LHCN-M2 (cell line): ENCODE data around the gene ASPRV1. TPM values are rescaled to one million over a fixed set of nuclear protein-coding genes. Genes with fewer than 3 reads are reported as not detected.

Source experiments
- DNase-seq: peaks from one replicate; pipeline ENCODE4 v3.0.0-alpha.2; 2012; ENCODE audit warnings: low read depth
- total RNA-seq: library from RNA; depleted of rRNA; stranded (reverse); fragments of >200 nt; gene quantifications from 2 replicates; pipeline ENCODE4 v1.2.3, GENCODE V29; 2014

Gene ASPRV1
- total RNA-seq, 1 experiment from 2014 or later: 0.34 TPM

GRCh38 chr2:69989009-69989408 lies 27.6 kb upstream of the ASPRV1 start:
- DNase-seq: no peak

GRCh38 chr2:69988086-69988635 lies 26.7 kb upstream of the ASPRV1 start:
- no peak for DNase-seq

GRCh38 chr2:69986691-69987090 lies 25.3 kb upstream of the ASPRV1 start:
- DNase-seq: no peak

- DNase-seq: no peak
Measured at GRCh38 chr2:69985688-69986087, 24.3 kb upstream of the ASPRV1 start.

- no peak for DNase-seq
Measured at GRCh38 chr2:69985216-69985615, 23.8 kb upstream of the ASPRV1 start.

- no peak for DNase-seq
Measured at GRCh38 chr2:69983392-69983966, 22.0 kb upstream of the ASPRV1 start.

- no peak for DNase-seq
Measured at GRCh38 chr2:69979902-69980807, 18.7 kb upstream of the ASPRV1 start.

- no peak for DNase-seq
Measured at GRCh38 chr2:69977906-69978482, 16.6 kb upstream of the ASPRV1 start.

GRCh38 chr2:69977186-69977585 lies 15.8 kb upstream of the ASPRV1 start:
- DNase-seq: no peak

GRCh38 chr2:69975853-69976462 lies 14.5 kb upstream of the ASPRV1 start:
- DNase-seq: no peak

- no peak for DNase-seq
Measured at GRCh38 chr2:69975136-69975852, 13.9 kb upstream of the ASPRV1 start.

GRCh38 chr2:69973335-69973735 lies 11.9 kb upstream of the ASPRV1 start:
- peak; percentile 69 for DNase-seq

GRCh38 chr2:69972822-69973221 lies 11.4 kb upstream of the ASPRV1 start:
- no peak for DNase-seq

- no peak for DNase-seq
Measured at GRCh38 chr2:69969991-69970390, 8.6 kb upstream of the ASPRV1 start.

- no peak for DNase-seq
Measured at GRCh38 chr2:69969126-69969983, 7.9 kb upstream of the ASPRV1 start.

- no peak for DNase-seq
Measured at GRCh38 chr2:69968609-69969008, 7.2 kb upstream of the ASPRV1 start.

GRCh38 chr2:69966496-69966895 lies 5.1 kb upstream of the ASPRV1 start:
- no peak for DNase-seq

- DNase-seq: no peak
Measured at GRCh38 chr2:69965756-69966445, 4.5 kb upstream of the ASPRV1 start.

GRCh38 chr2:69964353-69964841 lies 3.0 kb upstream of the ASPRV1 start:
- no peak for DNase-seq
